Measurements from ENCODE around the gene ANTKMT. TPM values are rescaled to one million over a fixed set of nuclear protein-coding genes. Genes with fewer than 3 reads are reported as not detected.
A peak's percentile ranks its signal among the peaks of the same experiment; 100 is the strongest.

Gene ANTKMT
- total RNA-seq, 4 donors from 2014 or later, result 13.0 to 29.4 (median 23.8) TPM

DNA sequence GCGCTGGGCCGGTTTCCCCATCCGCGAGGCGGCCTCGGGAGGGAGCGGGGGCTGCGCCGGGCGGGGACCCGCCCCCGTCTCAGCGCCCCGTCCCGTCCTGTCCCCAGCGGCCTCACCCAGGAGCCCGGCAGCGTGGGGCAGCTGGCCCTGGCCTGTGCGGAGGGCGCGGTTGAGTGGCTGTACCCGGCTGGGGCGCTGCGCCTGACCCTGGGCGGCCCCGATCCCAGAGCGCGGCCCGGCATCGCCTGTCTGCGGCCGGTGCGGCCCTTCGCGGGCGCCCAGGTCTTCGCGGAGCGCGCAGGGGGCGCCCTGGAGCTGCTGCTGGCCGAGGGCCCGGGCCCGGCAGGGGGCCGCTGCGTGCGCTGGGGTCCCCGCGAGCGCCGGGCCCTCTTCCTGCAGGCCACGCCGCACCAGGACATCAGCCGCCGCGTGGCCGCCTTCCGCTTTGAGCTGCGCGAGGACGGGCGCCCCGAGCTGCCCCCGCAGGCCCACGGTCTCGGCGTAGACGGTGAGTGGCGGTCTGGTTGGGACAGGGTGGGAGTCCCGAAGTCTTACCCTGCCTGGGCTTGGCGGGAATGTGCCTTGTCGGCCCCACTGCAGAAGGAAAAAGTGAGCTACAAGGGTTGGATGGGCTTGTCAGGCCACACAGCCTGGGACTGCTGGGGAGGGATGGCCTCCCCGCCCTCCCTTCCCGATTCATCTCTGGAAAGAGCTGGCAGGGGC lies 5.3 kb upstream of the ANTKMT start:
- H3K4me3 ChIP-seq, result peak overlapping the region; percentile 76
- no peaks in the 10 kb centered on the region for H3K36me3 ChIP-seq
- H3K27me3 ChIP-seq, result peaks cover 52% of the 10 kb centered on the region
- 4% methylated on average over 8 of the region's 74 CpGs for WGBS
- no peak for DNase-seq (ENCODE audit: low spot score in 2 of 2)
- no peak overlapping the region for H3K27ac ChIP-seq
- H3K4me1 ChIP-seq, result peaks cover 35% of the 10 kb centered on the region
- TF ChIP-seq, protein P1, sequence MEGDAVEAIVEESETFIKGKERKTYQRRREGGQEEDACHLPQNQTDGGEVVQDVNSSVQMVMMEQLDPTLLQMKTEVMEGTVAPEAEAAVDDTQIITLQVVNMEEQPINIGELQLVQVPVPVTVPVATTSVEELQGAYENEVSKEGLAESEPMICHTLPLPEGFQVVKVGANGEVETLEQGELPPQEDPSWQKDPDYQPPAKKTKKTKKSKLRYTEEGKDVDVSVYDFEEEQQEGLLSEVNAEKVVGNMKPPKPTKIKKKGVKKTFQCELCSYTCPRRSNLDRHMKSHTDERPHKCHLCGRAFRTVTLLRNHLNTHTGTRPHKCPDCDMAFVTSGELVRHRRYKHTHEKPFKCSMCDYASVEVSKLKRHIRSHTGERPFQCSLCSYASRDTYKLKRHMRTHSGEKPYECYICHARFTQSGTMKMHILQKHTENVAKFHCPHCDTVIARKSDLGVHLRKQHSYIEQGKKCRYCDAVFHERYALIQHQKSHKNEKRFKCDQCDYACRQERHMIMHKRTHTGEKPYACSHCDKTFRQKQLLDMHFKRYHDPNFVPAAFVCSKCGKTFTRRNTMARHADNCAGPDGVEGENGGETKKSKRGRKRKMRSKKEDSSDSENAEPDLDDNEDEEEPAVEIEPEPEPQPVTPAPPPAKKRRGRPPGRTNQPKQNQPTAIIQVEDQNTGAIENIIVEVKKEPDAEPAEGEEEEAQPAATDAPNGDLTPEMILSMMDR (IDR thresholded peaks at IDR 0.05), result no peak
- no peak for TF ChIP-seq EP300 (IDR thresholded peaks at IDR 0.05)
- no peak for TF ChIP-seq POLR2AphosphoS5 (IDR thresholded peaks at IDR 0.05)
- TF ChIP-seq POLR2A (IDR thresholded peaks at IDR 0.05), result no peak
- H3K9me3 ChIP-seq, result no peaks in the 10 kb centered on the region

DNA sequence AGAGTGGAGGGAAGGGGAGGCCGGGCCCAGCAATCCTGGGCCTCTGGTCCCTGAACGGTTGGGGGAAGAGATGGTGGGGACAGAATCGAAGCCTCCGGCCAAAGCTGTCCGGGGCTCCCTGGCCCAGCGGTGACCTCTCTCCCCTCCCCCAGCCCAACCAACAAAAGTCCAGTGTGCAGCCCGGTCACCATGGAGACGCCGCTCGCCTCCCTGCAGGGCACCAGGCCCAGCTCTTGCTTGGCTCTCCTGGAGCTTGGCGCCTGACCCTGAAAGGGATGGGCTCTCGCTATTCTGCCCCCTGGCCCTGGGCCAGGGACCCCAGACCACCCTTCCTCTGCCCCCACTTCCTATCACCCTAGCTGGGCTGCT lies 4.8 kb upstream of the ANTKMT start:
- H3K4me1 ChIP-seq, result peaks cover 40% of the 10 kb centered on the region
- no peak overlapping the region for H3K27ac ChIP-seq
- H3K9me3 ChIP-seq, result no peaks in the 10 kb centered on the region
- TF ChIP-seq, protein P1 (IDR thresholded peaks at IDR 0.05), result no peak
- TF ChIP-seq EP300 (IDR thresholded peaks at IDR 0.05) (no peak), POLR2AphosphoS5 (IDR thresholded peaks at IDR 0.05) (no peak), POLR2A (IDR thresholded peaks at IDR 0.05) (no peak)
- DNase-seq (ENCODE audit: low spot score in 2 of 2), result no peak
- H3K27me3 ChIP-seq, result peaks cover 46% of the 10 kb centered on the region
- WGBS, result no CpG with 5 or more reads among the region's 12 CpGs
- H3K4me3 ChIP-seq, result peak overlapping the region; percentile 76
- H3K36me3 ChIP-seq, result no peaks in the 10 kb centered on the region

DNA sequence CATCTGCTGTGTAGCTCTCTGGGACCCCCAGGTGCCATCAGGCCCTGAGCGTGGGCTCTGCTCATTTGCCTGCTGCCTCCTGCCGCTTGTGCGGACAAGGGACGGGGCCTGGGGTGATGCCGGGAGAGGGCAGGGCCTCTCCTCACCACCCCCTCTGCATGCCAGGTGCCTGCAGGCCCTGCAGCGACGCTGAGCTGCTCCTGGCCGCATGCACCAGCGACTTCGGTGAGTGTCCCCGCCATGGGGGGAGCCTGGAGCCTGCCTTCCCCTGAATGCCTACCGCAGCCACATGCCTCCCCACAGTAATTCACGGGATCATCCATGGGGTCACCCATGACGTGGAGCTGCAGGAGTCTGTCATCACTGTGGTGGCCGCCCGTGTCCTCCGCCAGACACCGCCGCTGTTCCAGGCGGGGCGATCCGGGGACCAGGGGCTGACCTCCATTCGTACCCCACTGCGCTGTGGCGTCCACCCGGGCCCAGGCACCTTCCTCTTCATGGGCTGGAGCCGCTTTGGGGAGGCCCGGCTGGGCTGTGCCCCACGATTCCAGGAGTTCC lies 4.1 kb upstream of the ANTKMT start:
- Histone ChIP-seq H3K27ac (no peak overlapping the region), H3K4me3 (no peak overlapping the region), H3K9me3 (no peaks in the 10 kb centered on the region), H3K36me3 (no peaks in the 10 kb centered on the region), H3K4me1 (peaks cover 44% of the 10 kb centered on the region), H3K27me3 (peaks cover 40% of the 10 kb centered on the region)
- TF ChIP-seq POLR2A (IDR thresholded peaks at IDR 0.05), result no peak
- no peak for TF ChIP-seq EP300 (IDR thresholded peaks at IDR 0.05)
- no peak for TF ChIP-seq POLR2AphosphoS5 (IDR thresholded peaks at IDR 0.05)
- TF ChIP-seq, protein P1 (IDR thresholded peaks at IDR 0.05), result no peak
- no CpG with 5 or more reads among the region's 29 CpGs for WGBS
- DNase-seq (ENCODE audit: low spot score in 2 of 2), result no peak

DNA sequence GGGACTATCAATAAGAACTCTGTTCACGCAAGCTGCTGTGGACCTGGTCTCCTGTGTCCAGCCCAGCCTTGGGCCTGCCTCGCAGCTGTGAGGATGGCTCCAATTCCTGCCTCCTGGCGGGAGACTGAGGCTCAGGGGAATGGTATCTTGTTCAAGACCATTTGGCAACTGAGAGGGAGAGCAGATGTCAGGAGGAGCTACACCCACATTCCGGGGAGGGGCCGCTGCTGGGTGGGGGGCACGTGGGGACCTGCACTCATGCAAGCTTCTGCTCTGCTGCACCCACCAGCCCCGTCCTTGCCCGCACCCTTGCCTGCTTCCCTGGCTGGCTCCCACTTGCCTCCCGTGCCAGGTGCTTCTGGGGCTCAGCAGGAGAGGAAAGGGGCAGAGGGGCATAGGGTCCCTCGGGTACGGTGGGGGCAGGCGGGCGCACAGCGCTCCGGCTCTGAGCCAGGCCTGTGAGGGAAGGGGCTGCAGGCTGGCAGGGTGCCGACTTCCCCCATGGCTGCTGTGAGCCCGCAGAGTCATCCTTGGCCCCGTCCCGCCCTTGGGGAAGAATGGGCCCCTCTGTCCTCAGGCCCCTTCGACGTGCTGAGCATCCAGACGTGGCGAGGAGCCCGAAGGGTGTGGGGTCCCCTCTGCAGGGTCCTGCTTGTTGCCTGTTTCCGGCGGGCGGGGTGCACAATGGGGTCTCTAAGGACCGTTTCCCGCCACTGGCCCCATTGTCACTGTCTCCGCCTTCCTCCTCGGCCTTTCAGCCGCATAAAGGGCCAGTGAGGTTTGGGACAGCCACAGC lies 3.3 kb upstream of the ANTKMT start:
- H3K4me1 ChIP-seq, result peaks cover 48% of the 10 kb centered on the region
- TF ChIP-seq, protein P1 (IDR thresholded peaks at IDR 0.05), result no peak
- TF ChIP-seq EP300 (IDR thresholded peaks at IDR 0.05) (no peak), POLR2A (IDR thresholded peaks at IDR 0.05) (no peak), POLR2AphosphoS5 (IDR thresholded peaks at IDR 0.05) (no peak)
- H3K27ac ChIP-seq, result no peak overlapping the region
- no peaks in the 10 kb centered on the region for H3K36me3 ChIP-seq
- H3K4me3 ChIP-seq, result no peak overlapping the region
- H3K9me3 ChIP-seq, result no peaks in the 10 kb centered on the region
- H3K27me3 ChIP-seq, result peaks cover 40% of the 10 kb centered on the region
- WGBS, result 72% methylated on average over 7 of the region's 32 CpGs
- no peak for DNase-seq (ENCODE audit: low spot score in 2 of 2)

DNA sequence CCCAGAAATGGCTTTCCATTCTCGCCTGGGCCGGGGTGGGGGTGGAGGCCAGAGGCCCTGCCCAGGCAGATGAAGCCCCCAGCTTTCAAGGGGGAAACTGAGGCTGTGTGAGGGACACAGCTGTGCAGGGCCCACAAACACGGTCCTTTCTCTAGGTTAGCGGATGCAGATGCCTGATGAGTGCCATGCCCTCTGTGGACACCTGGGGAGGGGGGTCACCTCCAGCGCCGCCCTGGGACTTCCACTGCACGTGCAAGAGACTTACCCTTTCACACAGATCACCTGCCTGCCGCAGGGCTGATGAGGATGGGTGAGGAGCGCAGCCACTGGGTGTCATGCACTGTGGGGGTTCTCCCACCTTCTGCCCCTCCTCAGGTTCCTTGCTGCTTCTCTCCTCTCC lies 2.6 kb upstream of the ANTKMT start:
- Histone ChIP-seq H3K27ac (no peak overlapping the region), H3K27me3 (peaks cover 40% of the 10 kb centered on the region), H3K9me3 (no peaks in the 10 kb centered on the region), H3K36me3 (no peaks in the 10 kb centered on the region), H3K4me1 (peaks cover 48% of the 10 kb centered on the region), H3K4me3 (no peak overlapping the region)
- no peak for DNase-seq (ENCODE audit: low spot score in 2 of 2)
- 96% methylated on average over 8 of the region's 9 CpGs for WGBS
- TF ChIP-seq EP300 (IDR thresholded peaks at IDR 0.05) (no peak), POLR2AphosphoS5 (IDR thresholded peaks at IDR 0.05) (no peak), POLR2A (IDR thresholded peaks at IDR 0.05) (no peak)
- TF ChIP-seq, protein P1 (IDR thresholded peaks at IDR 0.05), result no peak
